Hematopoietic multipotent progenitor cell treated with erythropoietin and hydrocortisone succinate and interleukin-3 and kit ligand, for 15 days (in vitro differentiated cells): ENCODE results near the gene ZBED4.

Source experiments
- DNase-seq: peaks from one replicate; pipeline ENCODE4 v3.0.0-alpha.2; 2015; ENCODE audit warnings: low spot score

ZBED4 gene

DNA sequence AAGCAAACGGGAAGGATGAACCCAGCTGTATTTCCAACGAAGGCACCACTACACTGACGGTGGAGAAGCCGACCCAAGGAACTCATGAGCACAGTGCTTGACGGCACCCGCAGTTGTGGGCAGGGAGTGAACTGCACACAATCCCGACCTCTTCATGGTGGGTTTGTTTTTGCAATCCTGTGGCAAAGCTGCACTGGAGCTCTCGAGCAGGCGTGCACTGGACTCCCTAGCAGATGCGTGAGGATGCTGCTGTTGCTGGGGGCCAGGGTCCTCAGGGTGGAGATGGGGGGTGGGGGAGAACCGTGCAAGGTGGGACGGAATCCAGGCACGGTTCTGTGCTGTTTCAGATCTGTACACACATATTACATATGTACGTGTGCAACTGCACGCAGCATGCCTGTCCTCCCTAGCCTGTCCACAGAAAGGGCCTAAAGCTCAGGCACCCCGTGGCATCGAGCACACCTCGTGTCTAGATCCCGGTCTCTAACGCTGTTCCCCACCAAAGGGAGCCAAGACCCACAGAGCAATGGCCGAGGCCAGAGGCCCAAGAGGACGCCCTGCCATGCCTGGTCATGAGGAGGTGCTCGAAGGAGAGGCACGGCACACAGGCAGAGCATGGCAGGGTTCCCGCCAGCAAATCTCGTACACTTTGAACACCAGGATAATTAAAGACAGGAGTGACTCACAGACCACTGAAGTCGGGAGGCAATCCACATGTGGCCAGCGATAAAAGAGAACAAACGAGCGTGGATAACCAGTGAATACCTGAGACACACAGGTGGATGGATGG, 47.0 kb downstream of the ZBED4 start:
- DNase-seq, result no peak

DNA sequence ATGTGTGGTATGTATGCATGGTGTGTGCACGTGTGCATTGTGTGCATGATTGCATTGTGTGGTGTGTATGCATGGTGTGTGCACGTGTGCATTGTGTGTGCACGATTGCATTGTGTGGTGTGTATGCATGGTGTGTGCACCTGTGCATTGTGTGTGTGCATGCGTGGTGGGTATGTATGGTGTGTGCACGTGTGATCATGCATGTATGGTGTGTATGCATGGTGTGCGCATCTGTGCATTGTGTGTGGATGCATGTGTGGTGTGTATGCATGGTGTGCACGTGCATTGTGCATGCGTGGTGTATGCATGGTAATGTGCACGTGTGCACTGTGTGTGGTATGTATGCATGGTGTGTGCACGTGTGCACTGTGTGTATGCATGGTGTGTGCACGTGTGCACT, 47.8 kb downstream of the ZBED4 start:
- no peak for DNase-seq

DNA sequence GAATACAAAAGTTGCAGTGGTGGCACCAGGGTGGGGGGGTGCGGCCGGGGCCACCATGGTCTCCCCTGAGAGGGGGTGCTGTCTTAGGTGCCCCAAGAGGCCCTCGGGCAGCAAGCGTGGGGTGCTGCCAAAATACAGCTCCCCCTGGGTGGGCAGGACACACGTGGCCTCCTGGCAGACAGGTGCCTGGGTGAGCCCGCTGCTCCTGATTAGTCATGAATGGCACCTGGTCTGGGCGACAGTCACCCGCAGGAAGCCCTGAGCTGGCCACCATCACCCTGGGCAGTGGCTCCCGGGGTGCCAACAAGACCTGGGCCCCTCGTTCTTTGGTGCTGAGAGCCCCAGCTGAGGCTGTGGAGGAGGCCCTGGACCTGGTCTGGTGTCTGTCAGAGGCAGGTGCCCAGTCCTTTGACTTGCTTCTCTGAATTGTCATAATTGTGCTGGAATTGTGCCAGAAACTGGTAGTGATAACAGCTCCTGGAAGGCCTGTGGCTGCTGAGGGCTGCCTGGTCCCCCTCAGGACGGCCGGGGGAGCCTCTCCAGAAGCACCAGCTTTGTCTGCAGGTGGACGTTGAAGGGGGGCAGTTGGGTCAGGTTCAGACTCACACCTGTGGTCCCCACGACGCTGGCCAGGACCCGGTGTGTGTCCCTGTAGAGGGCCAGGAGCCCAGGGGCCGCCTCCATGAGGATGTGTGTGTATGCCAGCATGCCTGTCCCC, 49.8 kb downstream of the ZBED4 start:
- peak; percentile 38 for DNase-seq

DNA sequence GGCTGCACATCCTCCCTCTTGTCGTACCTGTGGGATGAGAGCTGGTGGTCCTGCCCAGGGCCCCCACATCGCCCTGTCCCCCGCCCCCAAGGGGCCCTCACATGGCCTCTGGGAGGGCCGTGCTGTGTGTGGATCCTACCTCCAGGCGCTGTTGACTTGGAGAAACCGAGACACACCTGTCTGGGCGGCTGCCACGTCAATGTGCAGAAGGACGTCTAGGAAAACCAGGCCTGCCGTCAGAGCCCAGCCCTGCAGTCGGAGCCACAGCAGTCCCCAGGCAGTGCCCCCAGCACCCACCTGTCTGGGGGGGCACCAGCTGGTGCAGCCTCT, 50.4 kb downstream of the ZBED4 start:
- no peak for DNase-seq

DNA sequence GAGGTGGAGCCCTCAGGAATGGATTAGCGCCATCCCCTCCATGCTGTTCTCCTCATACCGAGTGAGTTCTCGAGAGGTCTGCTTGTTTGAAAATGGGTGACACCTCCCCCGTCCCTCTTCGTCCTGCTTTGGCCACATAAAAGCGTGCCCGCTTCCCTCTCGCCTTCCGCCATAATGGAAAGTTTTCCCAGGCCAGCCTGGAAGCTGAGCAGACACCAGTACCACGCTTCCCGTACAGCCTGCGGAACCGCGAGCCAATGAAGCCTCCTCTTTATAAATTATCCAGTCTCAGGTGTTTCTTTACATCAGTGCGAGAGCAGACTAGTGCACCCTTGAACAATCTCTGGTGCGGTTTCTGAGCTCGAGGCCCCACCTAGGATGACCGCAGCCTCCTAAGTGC, 51.8 kb downstream of the ZBED4 start:
- no peak for DNase-seq

DNA sequence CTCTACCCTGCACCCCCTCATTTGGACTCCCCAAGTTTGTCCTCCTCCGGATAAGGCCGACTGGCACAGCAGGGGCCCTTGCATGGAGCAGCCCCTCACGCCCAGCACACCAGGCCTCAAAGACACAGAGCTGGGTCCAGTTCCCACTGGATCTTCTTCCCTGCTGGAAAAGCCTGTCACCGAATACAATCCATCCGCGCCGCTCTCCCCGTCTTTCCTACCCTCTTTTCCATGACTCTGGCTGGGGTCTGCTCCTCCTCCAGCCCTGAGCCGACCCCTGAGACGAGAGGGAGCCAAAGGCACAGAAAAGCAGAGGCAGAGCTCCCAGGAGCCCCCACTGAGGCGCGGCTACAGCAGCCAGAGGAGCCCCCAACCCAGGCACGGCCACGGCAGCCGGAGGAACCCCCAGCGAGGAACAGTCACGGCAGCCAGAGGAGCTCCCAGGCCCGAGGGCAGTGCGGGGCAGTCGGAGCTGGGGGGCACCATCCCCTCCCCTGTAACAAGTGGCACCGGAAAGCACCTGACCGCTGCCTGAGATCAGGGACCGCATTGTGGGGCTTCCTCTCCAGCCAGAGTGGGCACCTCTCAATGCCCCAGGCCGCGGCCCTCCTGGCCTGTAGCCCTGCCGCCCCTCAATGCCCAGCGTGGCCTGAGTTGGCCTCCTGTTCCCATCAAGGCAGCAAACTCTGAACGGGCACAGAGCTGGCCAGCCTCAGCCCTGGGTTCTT, 52.6 kb downstream of the ZBED4 start:
- DNase-seq, result no peak

DNA sequence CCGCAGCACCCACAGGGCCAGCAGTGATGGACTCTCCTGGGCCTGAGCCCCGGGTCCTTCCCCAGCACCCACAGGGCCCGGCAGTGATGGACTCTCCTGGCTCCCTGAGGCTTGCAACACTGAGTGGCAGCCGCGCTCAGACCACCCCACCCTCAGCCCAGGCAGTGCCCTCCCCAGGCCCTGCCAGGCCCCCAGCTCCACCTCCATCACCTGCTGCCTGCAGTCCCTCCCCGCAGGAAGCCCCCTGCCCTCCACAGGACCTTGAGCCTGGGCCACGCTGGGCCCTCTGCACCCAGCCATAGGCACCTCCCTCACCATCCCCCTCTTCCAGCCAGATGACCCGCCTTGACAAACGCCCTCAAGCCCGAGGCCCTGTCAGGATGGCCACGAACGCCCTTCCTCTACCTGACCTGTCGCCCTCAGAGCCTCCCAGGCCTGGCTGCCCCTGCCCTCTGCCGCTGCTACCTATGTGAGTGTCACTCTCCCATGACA, 53.2 kb downstream of the ZBED4 start:
- DNase-seq, result no peak

DNA sequence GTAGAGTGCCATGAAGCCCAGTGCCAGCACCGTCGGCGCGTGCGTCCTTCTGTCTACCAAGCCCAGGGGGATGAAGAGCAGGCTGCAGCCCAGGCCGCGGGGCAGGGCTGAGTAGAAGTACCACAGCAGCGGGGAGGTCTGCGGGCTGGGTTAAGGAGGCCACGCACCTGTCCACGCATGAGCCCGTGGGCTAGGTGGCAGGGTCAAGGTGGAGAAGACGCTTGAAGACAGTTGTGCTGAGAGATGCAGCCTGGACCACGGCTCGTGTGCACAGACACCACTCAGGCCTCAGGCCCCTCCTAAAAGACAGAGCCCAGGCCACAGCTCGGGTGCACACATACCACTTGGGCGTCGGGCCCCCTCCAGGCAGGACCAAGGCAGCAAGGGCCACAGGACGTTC, 54.2 kb downstream of the ZBED4 start:
- no peak for DNase-seq

DNA sequence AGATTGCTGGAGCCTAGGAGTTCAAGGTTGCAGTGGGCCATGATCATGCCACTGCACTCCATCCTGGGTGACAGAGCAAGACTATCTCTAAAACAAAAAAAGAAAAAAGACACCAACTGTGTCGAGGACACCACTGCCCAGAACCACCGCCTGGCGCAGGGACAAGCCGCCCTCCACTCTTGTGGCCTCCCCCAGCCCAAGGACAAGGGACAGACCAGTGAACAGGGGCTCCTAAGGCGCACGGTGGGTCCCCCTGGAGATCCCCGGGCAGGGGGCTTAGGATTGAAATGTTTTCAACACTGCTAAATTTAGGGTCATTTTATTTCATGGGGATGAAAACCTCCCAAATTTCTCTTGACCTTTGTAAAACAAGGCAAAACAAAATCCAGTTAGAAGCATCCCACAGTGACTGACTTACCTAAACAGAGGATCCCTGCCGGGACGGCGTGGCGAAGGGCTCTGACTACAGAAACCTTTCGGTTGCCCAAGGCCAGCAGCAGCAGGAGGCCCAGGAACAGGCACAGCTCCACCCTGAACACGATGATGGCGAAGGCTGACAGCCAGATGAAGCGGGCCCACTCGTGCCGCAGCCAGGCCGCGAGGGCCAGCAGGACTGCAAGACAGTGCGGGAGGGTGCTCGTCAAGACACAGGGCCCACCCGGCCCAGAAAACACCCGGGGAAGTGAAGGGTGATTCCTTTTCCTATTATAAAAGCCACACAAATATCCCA, 56.0 kb downstream of the ZBED4 start:
- no peak for DNase-seq

DNA sequence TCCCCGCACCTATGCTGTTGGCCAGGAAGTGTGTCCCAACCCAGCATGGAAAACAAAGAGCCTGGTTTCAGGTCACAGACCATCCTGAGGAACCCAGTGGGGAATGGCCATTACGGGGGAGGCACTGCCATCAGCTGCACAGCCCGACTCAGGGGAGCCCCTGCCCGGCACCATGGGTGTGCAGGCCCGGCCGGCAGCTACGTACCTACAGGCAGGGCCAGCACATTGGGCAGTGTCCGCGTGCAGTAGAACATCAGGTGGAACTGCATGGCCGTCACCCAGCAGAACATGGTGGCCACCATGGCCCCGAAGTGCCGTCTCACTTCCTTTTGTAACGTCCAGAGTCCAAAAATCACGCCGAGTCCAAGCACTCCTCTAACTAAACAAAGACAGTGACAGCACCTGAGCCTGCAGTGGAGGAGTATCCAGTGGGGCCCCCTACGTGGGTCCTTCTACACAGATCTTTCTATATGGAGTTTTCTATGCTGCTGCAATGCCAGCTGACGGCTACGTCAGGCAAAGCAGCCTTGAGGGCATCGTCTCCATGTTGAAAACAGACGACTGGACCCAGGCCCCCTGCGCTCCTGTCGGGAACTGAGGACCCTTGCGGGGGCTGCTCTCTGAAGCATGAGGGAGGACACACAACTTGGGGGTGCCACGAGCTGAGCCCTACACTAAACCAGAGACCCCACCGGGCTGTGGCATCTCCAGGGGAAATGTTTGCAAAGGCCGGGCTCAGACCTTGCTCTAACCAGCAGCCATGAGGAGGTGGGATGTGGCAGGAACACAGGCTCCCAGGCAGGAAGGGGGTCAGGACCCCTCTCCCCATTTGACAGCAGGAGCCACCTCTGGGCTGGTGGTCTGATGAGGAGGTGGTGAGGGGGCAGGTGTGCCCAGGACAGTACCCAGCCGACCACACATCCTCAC, 56.8 kb downstream of the ZBED4 start:
- no peak for DNase-seq

DNA sequence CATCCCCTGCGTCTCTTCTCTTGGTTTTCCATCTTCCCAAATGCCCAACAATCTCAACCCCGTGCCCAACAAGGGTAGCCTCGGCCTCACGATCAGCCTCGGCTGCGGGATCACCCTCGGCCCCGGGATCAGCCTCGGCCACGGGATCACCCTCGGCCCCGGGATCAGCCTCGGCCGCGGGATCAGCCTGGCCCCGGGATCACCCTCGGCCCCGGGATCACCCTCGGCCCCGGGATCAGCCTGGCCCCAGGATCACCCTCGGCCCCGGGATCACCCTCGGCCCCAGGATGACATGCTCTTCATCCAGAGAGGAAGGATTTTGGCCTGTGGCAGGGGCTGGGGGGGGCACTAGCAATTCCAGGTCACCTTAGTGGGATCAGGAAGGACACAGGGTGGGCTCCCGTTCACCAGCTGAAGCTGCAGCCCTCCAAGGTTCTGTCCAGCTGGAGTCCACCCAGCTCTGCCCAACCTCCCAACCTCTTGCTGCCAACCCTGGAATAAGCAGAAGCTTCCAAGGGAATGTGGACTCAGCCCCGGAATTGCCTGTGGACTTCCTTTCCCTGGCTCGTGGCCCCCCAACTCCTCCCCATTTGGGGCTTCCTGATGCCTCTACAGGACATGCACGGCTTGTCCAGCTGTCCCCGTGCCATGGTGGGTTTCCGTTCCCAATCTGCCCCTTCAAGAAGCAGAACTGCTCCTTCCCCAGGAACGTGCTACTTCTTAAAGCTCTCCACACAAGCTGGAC, 58.4 kb downstream of the ZBED4 start:
- DNase-seq, result no peak

DNA sequence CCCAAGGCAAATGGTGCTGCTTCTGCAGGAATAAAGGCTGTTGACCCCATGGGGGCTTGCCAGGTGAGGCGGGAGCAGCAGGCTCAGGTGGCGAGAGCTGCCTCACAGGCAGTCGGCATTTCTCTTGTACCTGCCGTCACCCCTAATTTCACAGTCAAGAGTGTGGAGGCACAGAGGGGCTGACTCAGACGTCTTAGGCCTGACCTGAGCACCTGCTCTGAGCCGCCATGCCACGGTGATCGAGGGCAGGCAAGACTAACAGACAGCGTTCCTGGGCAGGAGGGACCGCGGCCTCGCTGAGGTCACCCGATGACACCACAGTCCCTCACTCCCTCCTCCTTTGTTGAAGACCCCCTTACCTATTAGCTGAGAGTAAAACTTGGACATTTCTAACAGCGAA, 59.4 kb downstream of the ZBED4 start:
- no peak for DNase-seq

DNA sequence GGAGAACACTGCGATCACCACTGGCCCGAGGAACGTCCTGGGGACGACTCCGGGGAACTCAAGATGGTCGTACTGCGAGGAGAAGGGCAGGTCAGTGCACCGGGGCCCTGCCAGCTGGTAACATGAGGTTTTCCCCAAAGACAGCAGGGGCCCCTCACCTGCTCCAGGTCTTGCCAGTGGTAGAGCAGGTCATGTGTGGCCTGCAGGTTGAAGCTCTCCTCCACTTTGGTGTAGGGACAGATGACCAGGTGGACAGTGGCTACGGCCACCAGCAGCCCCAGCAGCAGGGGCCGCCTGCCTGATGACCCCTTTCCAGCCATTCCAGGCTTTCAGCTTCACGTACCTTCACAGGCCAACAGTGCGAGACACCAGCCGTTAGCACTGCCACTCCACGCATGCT, 59.8 kb downstream of the ZBED4 start:
- DNase-seq, result no peak

DNA sequence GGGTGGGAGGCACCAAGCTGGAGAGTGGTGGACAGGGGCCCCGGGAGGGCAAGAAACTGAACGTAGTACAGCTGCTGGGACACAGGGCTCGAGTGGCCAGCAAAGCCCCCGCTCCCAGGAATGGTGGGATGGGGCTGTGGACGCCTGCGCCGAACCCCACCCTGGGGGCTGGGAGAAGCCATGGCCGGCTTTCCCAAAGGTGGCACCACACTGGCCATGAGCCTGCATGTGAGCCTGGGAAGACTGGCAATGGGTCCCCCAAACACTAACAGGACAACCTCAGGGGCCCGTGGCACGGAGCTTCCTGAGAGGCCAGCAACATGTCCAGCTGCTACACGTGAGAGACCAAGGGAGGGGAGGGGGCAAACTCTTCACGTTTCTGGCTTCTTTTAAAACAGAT, 60.6 kb downstream of the ZBED4 start:
- no peak for DNase-seq

DNA sequence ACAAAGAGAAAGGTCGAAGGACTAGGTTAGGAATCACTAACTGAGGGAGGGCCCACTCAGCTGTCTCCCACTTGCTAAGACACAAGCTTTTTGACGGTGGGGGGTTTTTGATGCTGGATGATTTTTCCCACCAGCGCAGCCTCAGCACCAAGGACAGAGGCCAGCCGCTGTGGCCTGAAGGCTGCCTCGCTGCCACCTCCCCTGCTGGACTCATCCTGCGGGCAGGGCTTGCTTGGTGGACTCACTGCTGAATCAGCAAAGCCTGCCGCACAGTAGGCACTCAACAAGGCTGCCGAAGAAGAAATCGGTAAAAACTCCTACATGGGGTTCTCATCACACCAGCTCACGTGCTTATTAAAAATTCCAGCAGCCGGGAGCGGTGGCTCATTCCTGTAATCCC, 62.0 kb downstream of the ZBED4 start:
- DNase-seq, result no peak

DNA sequence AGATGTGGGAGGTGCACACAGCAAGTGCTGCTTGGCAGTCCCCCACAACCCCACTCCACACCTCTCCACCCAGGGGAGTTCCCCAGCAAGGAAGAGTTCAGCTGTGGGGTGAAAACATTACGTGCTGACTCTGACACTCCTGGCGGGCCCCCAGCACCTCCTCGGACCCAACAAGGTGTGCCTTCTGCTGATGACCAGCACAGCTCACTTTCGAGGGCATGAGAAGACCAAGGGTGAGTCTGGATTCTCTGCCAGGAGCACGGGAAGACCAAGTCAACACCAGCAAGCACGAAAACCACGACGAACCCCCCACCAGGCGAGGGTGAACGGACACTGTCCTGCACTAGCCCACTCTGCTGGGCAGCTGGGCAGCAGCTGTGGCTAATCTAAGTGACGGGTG, 63.2 kb downstream of the ZBED4 start:
- no peak for DNase-seq

DNA sequence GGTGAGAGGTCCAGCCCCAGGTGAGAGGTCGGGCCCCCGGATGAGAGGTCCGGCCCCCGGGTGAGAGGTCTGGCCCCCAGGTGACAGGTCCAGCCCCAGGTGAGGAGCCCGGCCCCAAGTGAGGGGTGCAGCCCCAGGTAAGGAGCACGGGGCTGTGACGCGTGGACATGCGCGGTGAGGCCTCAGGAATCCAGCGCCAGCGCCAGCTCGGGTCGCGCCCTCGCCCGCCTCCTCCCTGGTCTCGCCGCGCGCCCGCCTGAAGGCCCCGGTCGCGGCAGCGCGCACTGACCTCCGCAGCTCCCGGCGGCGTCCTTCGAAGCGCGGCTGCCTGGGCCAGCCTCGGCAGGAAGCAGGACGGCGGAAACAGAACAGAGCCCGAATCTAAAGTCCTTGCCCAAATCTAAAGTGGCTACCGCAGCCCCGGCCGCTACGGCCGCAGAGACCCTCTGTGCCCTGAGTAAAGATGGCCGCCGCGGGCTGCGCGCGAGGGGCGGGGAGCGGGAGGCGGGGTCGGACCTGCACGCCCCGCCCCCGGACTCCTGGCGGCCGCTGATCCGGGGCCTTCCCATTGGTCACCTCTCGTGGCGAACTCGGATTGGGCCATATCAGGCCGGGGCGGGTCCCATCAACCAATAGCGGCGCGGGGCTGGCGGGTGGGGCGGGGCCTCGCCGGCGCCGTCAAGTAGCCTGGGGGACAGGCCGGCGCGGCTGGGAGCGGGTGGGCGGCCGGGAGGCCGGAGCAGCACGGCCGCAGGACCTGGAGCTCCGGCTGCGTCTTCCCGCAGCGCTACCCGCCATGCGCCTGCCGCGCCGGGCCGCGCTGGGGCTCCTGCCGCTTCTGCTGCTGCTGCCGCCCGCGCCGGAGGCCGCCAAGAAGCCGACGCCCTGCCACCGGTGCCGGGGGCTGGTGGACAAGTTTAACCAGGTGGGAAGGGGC, 64.6 kb downstream of the ZBED4 start, which contains the start of the genes ALG12 and CRELD2:
Gene ALG12 (minus strand): TSS at position 465 of the 937 bp plus-strand sequence. CDS start 4,673 bp downstream, outside the sequence.
Gene CRELD2 (plus strand): TSS at position 661 of the 937 bp plus-strand sequence. CDS start 136 bp downstream, at position 797.
- peak; percentile 96 for DNase-seq

DNA sequence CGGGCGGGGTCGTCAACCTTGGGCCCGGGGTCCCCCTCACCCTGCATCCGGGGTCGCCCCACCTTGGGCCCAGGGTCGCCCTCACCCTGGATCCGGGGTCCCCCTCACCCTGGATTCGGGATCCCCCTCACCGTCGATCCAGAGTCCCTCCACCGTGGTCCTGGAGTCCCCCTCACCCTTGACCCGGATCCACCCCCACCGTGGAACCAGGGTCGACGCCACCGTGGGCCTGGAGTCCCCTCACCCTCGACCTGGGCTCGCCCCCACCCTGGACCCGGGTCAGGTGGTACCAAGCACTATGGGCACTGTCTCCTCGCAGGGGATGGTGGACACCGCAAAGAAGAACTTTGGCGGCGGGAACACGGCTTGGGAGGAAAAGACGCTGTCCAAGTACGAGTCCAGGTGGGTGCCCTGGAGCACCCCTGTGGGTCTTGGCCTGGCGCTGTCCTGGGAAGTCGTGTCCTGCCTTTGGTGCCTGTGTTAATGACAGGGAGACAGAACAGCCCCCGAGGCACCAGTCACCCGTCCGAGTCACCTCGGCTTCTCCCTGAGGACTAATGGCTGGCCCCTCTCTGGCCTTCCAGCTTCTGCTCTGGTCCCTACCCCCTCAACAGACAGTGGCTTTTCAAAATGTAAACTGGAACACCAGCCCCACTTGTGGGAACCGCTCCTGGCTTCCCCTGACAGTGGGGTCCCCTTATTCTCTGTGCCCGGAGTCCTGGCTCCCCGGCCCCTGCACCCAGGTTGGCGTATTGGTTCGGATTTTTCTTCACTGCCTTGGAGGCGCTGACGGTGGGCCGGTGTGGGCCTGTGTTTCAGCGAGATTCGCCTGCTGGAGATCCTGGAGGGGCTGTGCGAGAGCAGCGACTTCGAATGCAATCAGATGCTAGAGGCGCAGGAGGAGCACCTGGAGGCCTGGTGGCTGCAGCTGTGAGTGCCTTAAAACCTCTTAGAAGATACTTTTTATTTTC, 65.6 kb downstream of the ZBED4 start:
- DNase-seq, result no peak
